Spleen (tissue), 11 donors: Measurements from ENCODE around the gene EPHA6. TPM values are rescaled to one million over a fixed set of nuclear protein-coding genes. Genes with fewer than 3 reads are reported as not detected.

Experiments
- DNase-seq: peaks from one replicate; pipeline ENCODE4 v3.0.0-alpha.2; 2020
- H3K27ac ChIP-seq, 8 donors: fragments of 200-600 bp; sonication (generic) in 7 of 8; 1 replicate in 4 of 8; 2 replicates in 4 of 8; pipeline versions ENCODE4 v1.5.0 to v1.8.0; 2016 to 2021; ENCODE audit warnings: inconsistent platforms in 4 of 8, mild to moderate bottlenecking in 4 of 8, moderate library complexity in 1 of 8
- H3K27me3 ChIP-seq, 7 donors: fragments of 200-600 bp; sonication (generic) in 6 of 7; replicated peaks in 1 of 7; 1 replicate in 4 of 7; 2 replicates in 3 of 7; pipeline versions ENCODE4 v1.5.0 to v1.8.0; 2016 to 2021; ENCODE audit warnings: inconsistent platforms in 3 of 7, mild to moderate bottlenecking in 1 of 7
- H3K36me3 ChIP-seq, 6 donors: fragments of 200-600 bp; sonication (generic) in 5 of 6; 1 replicate in 4 of 6; 2 replicates in 2 of 6; pipeline versions ENCODE4 v1.5.0 to v1.8.0; 2016 to 2021; ENCODE audit warnings: inconsistent platforms in 2 of 6
- H3K4me1 ChIP-seq, 6 donors: fragments of 200-600 bp; sonication (generic) in 5 of 6; 1 replicate in 3 of 6; 2 replicates in 3 of 6; pipeline versions ENCODE4 v1.5.0 to v1.8.0; 2016 to 2021; ENCODE audit warnings: inconsistent platforms in 3 of 6
- H3K4me3 ChIP-seq, 8 donors: fragments of 200-600 bp; sonication (generic) in 7 of 8; 1 replicate in 4 of 8; 2 replicates in 4 of 8; pipeline versions ENCODE4 v1.5.0 to v1.8.0; 2016 to 2021; ENCODE audit warnings: inconsistent platforms in 4 of 8, mild to moderate bottlenecking in 4 of 8, moderate library complexity in 2 of 8
- H3K9me3 ChIP-seq, 8 donors: fragments of 200-600 bp; sonication (generic) in 7 of 8; 1 replicate in 4 of 8; 2 replicates in 4 of 8; pipeline versions ENCODE4 v1.5.0 to v1.8.0; 2016 to 2021; ENCODE audit warnings: inconsistent platforms in 4 of 8
- CTCF ChIP-seq, 11 experiments: fragments of 200-600 bp in 7 of 11; fragments of 450-650 bp in 4 of 11; sonication (generic) in 4 of 11; IDR thresholded peaks in 8 of 11; conservative IDR thresholded peaks in 3 of 11; 1 replicate in 7 of 11; 2 replicates in 4 of 11; pipeline versions ENCODE4 v1.4.0 to v1.8.0; 2016 to 2021; ENCODE audit warnings: antibody characterized with exemption in 11 of 11, inconsistent platforms in 4 of 11, mild to moderate bottlenecking in 1 of 11
- POLR2A ChIP-seq, 3 donors: fragments of 450-650 bp; IDR thresholded peaks; one replicate each; pipeline ENCODE4 v1.5.1; 2017; ENCODE audit warnings: antibody characterized with exemption in 3 of 3, mild to moderate bottlenecking in 1 of 3
- POLR2AphosphoS5 ChIP-seq, 3 donors: sonication (generic); formaldehyde crosslinking; IDR thresholded peaks; one replicate each; pipeline ENCODE4 v1.5.1; 2017; ENCODE audit warnings: antibody characterized with exemption in 3 of 3
- WGBS, 5 donors: extraction: QIAGEN DNeasy Blood & Tissue Kit in 3 of 5; methylation state at CpG; one replicate each; pipeline versions ENCODE4 v1.1.5 to v1.1.7; 2013 to 2018; 5-methylcytosine and 5-hydroxymethylcytosine counted together
- intact Hi-C: fragments of 100-400 bp; cut with DNase I; formaldehyde crosslinking; loops from one replicate; pipeline ENCODE4 v1.15.0; 2023; ENCODE audit warnings: low total_unique reads
- polyA plus RNA-seq, 3 donors: library from polyadenylated mRNA; stranded (reverse); fragments of 200-250 nt; gene quantifications; one replicate each; pipeline ENCODE4 v1.2.1, GENCODE V29; 2013
- total RNA-seq, 7 donors: library from RNA; depleted of rRNA in 3 of 7; stranded (reverse); fragments of >200 nt in 3 of 7; fragmentation: NEBNext Ultra II Directional in 4 of 7; extraction: Animal tissue kit (Norgen Biotek cat#: 25700) in 4 of 7; gene quantifications; one replicate each; pipeline versions ENCODE4 v1.1.0 to v1.2.1, GENCODE V29; 2016 to 2021
- donor health status: healthy with polysubstance abuse.
- donor health status: DM: no; HTN: no; CAD: no; lungs with moderate emphysema.
- donor health status: DM: no; HTN: no; CAD: no.
- donor health status: Bipolar disorder and iron deficiency.
- donor health status: healthy.
- donor health status: DM: no; HTN: no; CAD: no.
- donor health status: DM: yes; HTN: yes; CAD: no.

Gene EPHA6
- total and polyA plus RNA-seq, 10 donors, result 0.44 TPM; not detected in 9

GRCh38 chr3:97647441-97647982 is 833.1 kb downstream of the EPHA6 start:
- intact Hi-C loops, result no loop called here
- WGBS, 5 donors, result 86 to 100% (median 93%) methylated on average over 1 of the region's 1 CpG
- Histone ChIP-seq H3K9me3 (no peaks in the 10 kb centered on the region), H3K36me3 (no peaks in the 10 kb centered on the region), H3K27ac (no peak overlapping the region), H3K4me1 (no peaks in the 10 kb centered on the region), H3K27me3 (no peaks in the 10 kb centered on the region), H3K4me3 (no peak overlapping the region)
- TF ChIP-seq POLR2A (IDR thresholded peaks at IDR 0.05) (no peak), POLR2AphosphoS5 (IDR thresholded peaks at IDR 0.05) (no peak), CTCF (IDR thresholded peaks at IDR 0.05 in 8 of 11, conservative IDR thresholded peaks at IDR 0.05 in 3 of 11) (no peak)
- no peak for DNase-seq

GRCh38 chr3:97655971-97656370 is 841.6 kb downstream of the EPHA6 start:
- H3K4me3 ChIP-seq, result no peak overlapping the region
- H3K9me3 ChIP-seq, result peaks cover 0 to 7% (median 0%) of the 10 kb centered on the region in 8 donors
- no peak for DNase-seq
- 53 to 84% (median 72%) methylated on average over 1 of the region's 1 CpG for WGBS, 5 donors
- no peaks in the 10 kb centered on the region for H3K27me3 ChIP-seq
- H3K36me3 ChIP-seq, result no peaks in the 10 kb centered on the region
- intact Hi-C loops, result no loop called here
- H3K4me1 ChIP-seq, result no peaks in the 10 kb centered on the region
- TF ChIP-seq POLR2AphosphoS5 (IDR thresholded peaks at IDR 0.05) (no peak), CTCF (IDR thresholded peaks at IDR 0.05 in 8 of 11, conservative IDR thresholded peaks at IDR 0.05 in 3 of 11) (no peak), POLR2A (IDR thresholded peaks at IDR 0.05) (no peak)
- no peak overlapping the region for H3K27ac ChIP-seq

GRCh38 chr3:97656638-97657037 is 842.2 kb downstream of the EPHA6 start:
- Histone ChIP-seq H3K36me3 (no peaks in the 10 kb centered on the region), H3K9me3 (peaks cover 0 to 7% (median 0%) of the 10 kb centered on the region in 8 donors), H3K27me3 (no peaks in the 10 kb centered on the region), H3K27ac (no peak overlapping the region), H3K4me1 (no peaks in the 10 kb centered on the region), H3K4me3 (no peak overlapping the region)
- TF ChIP-seq POLR2A (IDR thresholded peaks at IDR 0.05) (no peak), CTCF (IDR thresholded peaks at IDR 0.05 in 8 of 11, conservative IDR thresholded peaks at IDR 0.05 in 3 of 11) (no peak), POLR2AphosphoS5 (IDR thresholded peaks at IDR 0.05) (no peak)
- intact Hi-C loops, result no loop called here
- DNase-seq, result no peak

GRCh38 chr3:97658668-97659285 is 844.4 kb downstream of the EPHA6 start:
- intact Hi-C loops, result no loop called here
- no peaks in the 10 kb centered on the region for H3K9me3 ChIP-seq
- TF ChIP-seq POLR2A (IDR thresholded peaks at IDR 0.05) (no peak), POLR2AphosphoS5 (IDR thresholded peaks at IDR 0.05) (no peak), CTCF (IDR thresholded peaks at IDR 0.05 in 8 of 11, conservative IDR thresholded peaks at IDR 0.05 in 3 of 11) (peak in 4 of 11 experiments; percentile 18 to 38 (median 28))
- 43 to 58% (median 46%) methylated on average over 3 of the region's 3 CpGs for WGBS, 5 donors
- H3K27me3 ChIP-seq, result no peaks in the 10 kb centered on the region
- H3K36me3 ChIP-seq, result no peaks in the 10 kb centered on the region
- no peak for DNase-seq
- H3K4me1 ChIP-seq, result no peaks in the 10 kb centered on the region
- no peak overlapping the region for H3K4me3 ChIP-seq
- H3K27ac ChIP-seq, result no peak overlapping the region
